Measurements from ENCODE around the gene COL2A1. TPM values are rescaled to one million over a fixed set of nuclear protein-coding genes. Genes with fewer than 3 reads are reported as not detected.

COL2A1 gene
- total RNA-seq, 2 experiments from 2014 or later: not detected

DNA sequence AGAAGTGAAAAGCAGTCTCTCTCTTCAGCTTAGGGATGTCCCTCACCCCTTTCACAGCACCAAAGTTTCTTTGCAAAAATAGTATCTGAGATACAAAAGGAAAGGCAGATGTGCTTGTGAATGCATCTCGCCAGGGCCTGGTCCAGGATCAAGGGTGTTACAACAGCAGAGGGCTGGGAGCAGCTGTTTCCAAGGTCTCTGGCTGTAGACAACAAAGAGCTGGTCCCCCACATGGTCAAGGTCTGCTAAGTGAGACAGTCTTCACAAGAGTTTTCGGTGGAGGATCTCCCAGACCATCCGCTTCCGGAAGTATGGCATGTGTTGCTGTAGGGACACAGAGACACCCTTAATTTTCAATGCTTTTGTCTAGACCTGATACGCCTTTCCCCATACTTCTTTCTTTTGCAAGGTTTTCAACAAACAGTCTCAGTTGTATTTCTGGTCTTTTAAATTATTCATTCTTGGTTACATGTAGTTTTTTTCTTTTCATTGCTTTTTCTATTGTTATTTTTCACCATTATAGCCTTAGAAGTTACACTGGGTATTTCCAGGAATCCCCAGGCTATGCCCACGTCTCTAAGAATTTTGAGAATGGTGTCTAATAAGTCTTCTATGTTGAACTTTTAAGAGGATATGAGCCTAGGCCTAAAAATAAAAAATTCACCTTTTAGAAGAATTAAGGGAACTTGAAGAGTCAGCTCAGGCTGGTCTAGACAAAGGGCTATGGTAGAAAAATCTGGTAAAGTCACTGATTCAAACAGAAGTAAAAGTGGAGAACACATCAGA is 41.0 kb upstream of the COL2A1 start:
- ChIA-PET POLR2A (no interaction called here), CTCF (no interaction called here)
- DNase-seq: no peak
- H3K9me3 Mint-ChIP-seq: no peaks in the 10 kb centered on the region
- H3K36me3 ChIP-seq (ENCODE audit: insufficient read depth, low read length): peaks cover 47% of the 10 kb centered on the region
- no peaks in the 10 kb centered on the region for H3K9me3 ChIP-seq (ENCODE audit: control insufficient read depth in 1 of 2, insufficient read depth in 1 of 2, low read length in 2 of 2)
- H3K4me3 ChIP-seq (ENCODE audit: low read length): no peak overlapping the region
- H3K27me3 ChIP-seq (ENCODE audit: control insufficient read depth in 1 of 2, insufficient read depth in 2 of 2, low read length in 2 of 2): no peaks in the 10 kb centered on the region
- no peak overlapping the region for H3K4me3 Mint-ChIP-seq
- intact Hi-C loops (cut with DNase I, micrococcal nuclease): no loop called here
- no peak for ATAC-seq (ENCODE audit: poor library complexity)
- TF ChIP-seq, protein P1, sequence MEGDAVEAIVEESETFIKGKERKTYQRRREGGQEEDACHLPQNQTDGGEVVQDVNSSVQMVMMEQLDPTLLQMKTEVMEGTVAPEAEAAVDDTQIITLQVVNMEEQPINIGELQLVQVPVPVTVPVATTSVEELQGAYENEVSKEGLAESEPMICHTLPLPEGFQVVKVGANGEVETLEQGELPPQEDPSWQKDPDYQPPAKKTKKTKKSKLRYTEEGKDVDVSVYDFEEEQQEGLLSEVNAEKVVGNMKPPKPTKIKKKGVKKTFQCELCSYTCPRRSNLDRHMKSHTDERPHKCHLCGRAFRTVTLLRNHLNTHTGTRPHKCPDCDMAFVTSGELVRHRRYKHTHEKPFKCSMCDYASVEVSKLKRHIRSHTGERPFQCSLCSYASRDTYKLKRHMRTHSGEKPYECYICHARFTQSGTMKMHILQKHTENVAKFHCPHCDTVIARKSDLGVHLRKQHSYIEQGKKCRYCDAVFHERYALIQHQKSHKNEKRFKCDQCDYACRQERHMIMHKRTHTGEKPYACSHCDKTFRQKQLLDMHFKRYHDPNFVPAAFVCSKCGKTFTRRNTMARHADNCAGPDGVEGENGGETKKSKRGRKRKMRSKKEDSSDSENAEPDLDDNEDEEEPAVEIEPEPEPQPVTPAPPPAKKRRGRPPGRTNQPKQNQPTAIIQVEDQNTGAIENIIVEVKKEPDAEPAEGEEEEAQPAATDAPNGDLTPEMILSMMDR (IDR thresholded peaks at IDR 0.05): no peak
- no peaks in the 10 kb centered on the region for H3K4me1 ChIP-seq (ENCODE audit: insufficient read depth, low read length)
- no peaks in the 10 kb centered on the region for H3K27me3 Mint-ChIP-seq
- peaks cover 70% of the 10 kb centered on the region for H3K36me3 Mint-ChIP-seq (ENCODE audit: low read depth)
- no peaks in the 10 kb centered on the region for H3K4me1 Mint-ChIP-seq (ENCODE audit: low read depth)
- H3K27ac Mint-ChIP-seq: no peak overlapping the region
- no peak overlapping the region for H3K27ac ChIP-seq (ENCODE audit: low read depth in 1 of 2, low read length in 2 of 2)

GRCh38 chr12:48044396-48044795 is 40.1 kb upstream of the COL2A1 start:
- Histone ChIP-seq H3K27ac (ENCODE audit: low read depth in 1 of 2, low read length in 2 of 2) (no peak overlapping the region), H3K4me1 (ENCODE audit: insufficient read depth, low read length) (no peaks in the 10 kb centered on the region), H3K9me3 (ENCODE audit: control insufficient read depth in 1 of 2, insufficient read depth in 1 of 2, low read length in 2 of 2) (no peaks in the 10 kb centered on the region), H3K4me3 (ENCODE audit: low read length) (no peak overlapping the region), H3K27me3 (ENCODE audit: control insufficient read depth in 1 of 2, insufficient read depth in 2 of 2, low read length in 2 of 2) (no peaks in the 10 kb centered on the region), H3K36me3 (ENCODE audit: insufficient read depth, low read length) (peaks cover 47% of the 10 kb centered on the region)
- Mint-ChIP-seq H3K4me1 (ENCODE audit: low read depth) (no peaks in the 10 kb centered on the region), H3K4me3 (no peak overlapping the region), H3K27me3 (no peaks in the 10 kb centered on the region), H3K36me3 (ENCODE audit: low read depth) (peaks cover 63% of the 10 kb centered on the region), H3K27ac (no peak overlapping the region), H3K9me3 (no peaks in the 10 kb centered on the region)
- ChIA-PET POLR2A (no interaction called here), CTCF (no interaction called here)
- intact Hi-C loops (cut with DNase I, micrococcal nuclease): no loop called here
- ATAC-seq (ENCODE audit: poor library complexity): no peak
- TF ChIP-seq, protein P1 (IDR thresholded peaks at IDR 0.05): no peak
- no peak for DNase-seq

- Mint-ChIP-seq H3K4me1 (ENCODE audit: low read depth) (no peaks in the 10 kb centered on the region), H3K27me3 (no peaks in the 10 kb centered on the region), H3K36me3 (ENCODE audit: low read depth) (peaks cover 57% of the 10 kb centered on the region), H3K27ac (no peak overlapping the region), H3K4me3 (no peak overlapping the region), H3K9me3 (no peaks in the 10 kb centered on the region)
- ATAC-seq (ENCODE audit: poor library complexity) (no peak), DNase-seq (no peak)
- intact Hi-C loops (cut with DNase I, micrococcal nuclease): no loop called here
- Histone ChIP-seq H3K27ac (ENCODE audit: low read depth in 1 of 2, low read length in 2 of 2) (no peak overlapping the region), H3K4me1 (ENCODE audit: insufficient read depth, low read length) (no peaks in the 10 kb centered on the region), H3K27me3 (ENCODE audit: control insufficient read depth in 1 of 2, insufficient read depth in 2 of 2, low read length in 2 of 2) (no peaks in the 10 kb centered on the region), H3K36me3 (ENCODE audit: insufficient read depth, low read length) (peaks cover 44% of the 10 kb centered on the region), H3K9me3 (ENCODE audit: control insufficient read depth in 1 of 2, insufficient read depth in 1 of 2, low read length in 2 of 2) (no peaks in the 10 kb centered on the region), H3K4me3 (ENCODE audit: low read length) (no peak overlapping the region)
- ChIA-PET CTCF (no interaction called here), POLR2A (no interaction called here)
- TF ChIP-seq, protein P1 (IDR thresholded peaks at IDR 0.05): no peak
These were observed 39.5 kb upstream of the COL2A1 start for GRCh38 chr12:48043771-48044170.
